Measurements from ENCODE around the gene LGR4. TPM values are rescaled to one million over a fixed set of nuclear protein-coding genes. Genes with fewer than 3 reads are reported as not detected.

The LGR4 gene
- total RNA-seq, 1 donor = 56.1 TPM

- H3K4me3 ChIP-seq (ENCODE audit: insufficient read depth, low read length) = no peak overlapping the region
- peaks cover 91% of the 10 kb centered on the region for H3K79me2 ChIP-seq (ENCODE audit: insufficient read depth, low read length)
- H3K9me3 ChIP-seq (ENCODE audit: low read depth, low read length) = no peaks in the 10 kb centered on the region
- peaks cover 16% of the 10 kb centered on the region for H4K20me1 ChIP-seq (ENCODE audit: insufficient read depth, low read length)
- H3K27ac ChIP-seq (ENCODE audit: low read depth, low read length) = no peak overlapping the region
- H3K4me2 ChIP-seq (ENCODE audit: insufficient read depth, low read length) = no peak overlapping the region
- H3K27me3 ChIP-seq (ENCODE audit: insufficient read depth, low read length) = no peaks in the 10 kb centered on the region
- TF ChIP-seq CTCF (IDR thresholded peaks at IDR 0.05; ENCODE audit: extremely low read depth, low read depth, low read length) = no peak
- H3K36me3 ChIP-seq (ENCODE audit: insufficient read depth, low read length) = no peaks in the 10 kb centered on the region
- peaks cover 70% of the 10 kb centered on the region for H3K4me1 ChIP-seq (ENCODE audit: insufficient read depth, low read length)
- DNase-seq (ENCODE audit: insufficient read length, low spot score, missing footprints) = no peak
- no peak overlapping the region for H2AFZ ChIP-seq (ENCODE audit: low read length)
Measured at GRCh38 chr11:27466363-27466762, 6.2 kb downstream of the LGR4 start.

GRCh38 chr11:27465629-27466028 lies 7.0 kb downstream of the LGR4 start:
- H3K4me1 ChIP-seq (ENCODE audit: insufficient read depth, low read length) = peaks cover 70% of the 10 kb centered on the region
- H4K20me1 ChIP-seq (ENCODE audit: insufficient read depth, low read length) = peaks cover 10% of the 10 kb centered on the region
- peaks cover 87% of the 10 kb centered on the region for H3K79me2 ChIP-seq (ENCODE audit: insufficient read depth, low read length)
- no peak overlapping the region for H3K27ac ChIP-seq (ENCODE audit: low read depth, low read length)
- DNase-seq (ENCODE audit: insufficient read length, low spot score, missing footprints) = no peak
- TF ChIP-seq CTCF (IDR thresholded peaks at IDR 0.05; ENCODE audit: extremely low read depth, low read depth, low read length) = no peak
- H3K9me3 ChIP-seq (ENCODE audit: low read depth, low read length) = no peaks in the 10 kb centered on the region
- no peaks in the 10 kb centered on the region for H3K36me3 ChIP-seq (ENCODE audit: insufficient read depth, low read length)
- H3K4me2 ChIP-seq (ENCODE audit: insufficient read depth, low read length) = no peak overlapping the region
- H3K27me3 ChIP-seq (ENCODE audit: insufficient read depth, low read length) = no peaks in the 10 kb centered on the region
- no peak overlapping the region for H2AFZ ChIP-seq (ENCODE audit: low read length)
- no peak overlapping the region for H3K4me3 ChIP-seq (ENCODE audit: insufficient read depth, low read length)

- Histone ChIP-seq H3K4me2 (ENCODE audit: insufficient read depth, low read length) (peak overlapping the region; percentile 46), H3K27me3 (ENCODE audit: insufficient read depth, low read length) (no peaks in the 10 kb centered on the region), H3K27ac (ENCODE audit: low read depth, low read length) (peak overlapping the region; percentile 75), H2AFZ (ENCODE audit: low read length) (no peak overlapping the region), H3K4me1 (ENCODE audit: insufficient read depth, low read length) (peaks cover 67% of the 10 kb centered on the region), H4K20me1 (ENCODE audit: insufficient read depth, low read length) (peaks cover 9% of the 10 kb centered on the region), H3K36me3 (ENCODE audit: insufficient read depth, low read length) (no peaks in the 10 kb centered on the region), H3K79me2 (ENCODE audit: insufficient read depth, low read length) (peaks cover 87% of the 10 kb centered on the region), H3K4me3 (ENCODE audit: insufficient read depth, low read length) (no peak overlapping the region), H3K9me3 (ENCODE audit: low read depth, low read length) (no peaks in the 10 kb centered on the region)
- TF ChIP-seq CTCF (IDR thresholded peaks at IDR 0.05; ENCODE audit: extremely low read depth, low read depth, low read length) = no peak
- no peak for DNase-seq (ENCODE audit: insufficient read length, low spot score, missing footprints)
Measured at GRCh38 chr11:27464909-27465308, 7.7 kb downstream of the LGR4 start.

- DNase-seq (ENCODE audit: insufficient read length, low spot score, missing footprints) = no peak
- H3K4me2 ChIP-seq (ENCODE audit: insufficient read depth, low read length) = peak overlapping the region; percentile 46
- H3K9me3 ChIP-seq (ENCODE audit: low read depth, low read length) = no peaks in the 10 kb centered on the region
- H3K27me3 ChIP-seq (ENCODE audit: insufficient read depth, low read length) = no peaks in the 10 kb centered on the region
- H4K20me1 ChIP-seq (ENCODE audit: insufficient read depth, low read length) = peaks cover 4% of the 10 kb centered on the region
- H3K4me3 ChIP-seq (ENCODE audit: insufficient read depth, low read length) = no peak overlapping the region
- peaks cover 87% of the 10 kb centered on the region for H3K79me2 ChIP-seq (ENCODE audit: insufficient read depth, low read length)
- peak overlapping the region; percentile 55 for H2AFZ ChIP-seq (ENCODE audit: low read length)
- H3K36me3 ChIP-seq (ENCODE audit: insufficient read depth, low read length) = no peaks in the 10 kb centered on the region
- H3K4me1 ChIP-seq (ENCODE audit: insufficient read depth, low read length) = peaks cover 61% of the 10 kb centered on the region
- TF ChIP-seq CTCF (IDR thresholded peaks at IDR 0.05; ENCODE audit: extremely low read depth, low read depth, low read length) = no peak
- peak overlapping the region; percentile 75 for H3K27ac ChIP-seq (ENCODE audit: low read depth, low read length)
Measured at GRCh38 chr11:27464289-27464696, 8.3 kb downstream of the LGR4 start.
